Nephron progenitor cell (in vitro differentiated cells): ENCODE results near the gene KIF3C.
"Not testable (repeated sequence)": the region's sequence is repeated elsewhere in the genome, so short reads cannot be mapped to it uniquely, and the experiment has no call there.

ENCODE experiments used
- DNase-seq: peaks from one replicate; pipeline ENCODE4 v3.0.0; 2021
- H3K27ac Mint-ChIP-seq: 2 replicates; pipeline ENCODE4 v1.8.0; 2021; ENCODE audit warnings: mild to moderate bottlenecking, moderate library complexity, mixed read lengths
- H3K27me3 Mint-ChIP-seq: 2 replicates; pipeline ENCODE4 v1.8.0; 2021; ENCODE audit warnings: mild to moderate bottlenecking, low read depth, mixed read lengths; ENCODE audit not compliant: poor library complexity
- H3K36me3 Mint-ChIP-seq: 2 replicates; pipeline ENCODE4 v1.8.0; 2021; ENCODE audit warnings: low read depth, mixed read lengths
- H3K4me1 Mint-ChIP-seq: 2 replicates; pipeline ENCODE4 v1.8.0; 2021; ENCODE audit warnings: mixed read lengths
- H3K4me3 Mint-ChIP-seq: 2 replicates; pipeline ENCODE4 v1.8.0; 2021; ENCODE audit warnings: mild to moderate bottlenecking, moderate library complexity, mixed read lengths
- H3K9me3 Mint-ChIP-seq: 2 replicates; pipeline ENCODE4 v1.8.0; 2021; ENCODE audit warnings: mild to moderate bottlenecking, moderate library complexity, mixed read lengths
- TF ChIP-seq, protein P1 (sequence below): fragments of 200-600 bp; sonication (generic); IDR thresholded peaks from 2 replicates; pipeline ENCODE4 v1.5.0; 2021; ENCODE audit warnings: antibody characterized with exemption

The KIF3C gene

DNA sequence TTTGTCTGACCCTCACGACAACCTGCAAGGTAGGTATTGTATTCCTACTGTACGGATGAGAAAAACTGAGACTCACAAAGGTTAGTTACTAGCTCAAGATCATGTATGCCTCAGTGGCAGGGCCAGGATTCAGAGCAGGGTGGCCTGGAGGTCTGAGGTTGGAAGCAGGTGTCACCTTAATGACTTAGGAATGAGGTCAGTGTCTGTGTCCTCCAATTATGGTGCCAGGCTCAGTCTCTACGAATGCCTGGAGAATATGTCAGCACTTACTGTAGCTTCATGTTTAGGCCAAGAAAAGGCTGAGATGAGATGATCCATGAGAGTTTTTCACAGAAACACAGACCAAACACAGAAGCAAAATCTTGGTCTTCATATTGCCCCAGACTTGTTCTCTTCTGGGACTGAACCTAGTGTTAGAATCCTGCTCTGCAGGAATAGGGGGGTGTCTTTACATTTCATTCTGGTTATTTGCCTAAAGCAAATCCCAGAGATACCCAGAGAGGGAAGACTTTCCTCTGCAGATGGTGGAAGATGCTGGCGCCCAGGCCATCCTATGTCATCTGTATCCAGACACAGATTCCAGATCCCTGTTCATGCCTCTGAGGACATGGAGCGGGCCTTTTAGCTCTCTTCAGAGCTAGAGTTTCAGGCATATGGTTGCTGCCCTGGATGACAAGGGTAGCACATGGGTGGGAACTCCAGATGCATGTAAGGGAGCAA lies 35.3 kb upstream of the KIF3C start:
- TF ChIP-seq, protein P1, sequence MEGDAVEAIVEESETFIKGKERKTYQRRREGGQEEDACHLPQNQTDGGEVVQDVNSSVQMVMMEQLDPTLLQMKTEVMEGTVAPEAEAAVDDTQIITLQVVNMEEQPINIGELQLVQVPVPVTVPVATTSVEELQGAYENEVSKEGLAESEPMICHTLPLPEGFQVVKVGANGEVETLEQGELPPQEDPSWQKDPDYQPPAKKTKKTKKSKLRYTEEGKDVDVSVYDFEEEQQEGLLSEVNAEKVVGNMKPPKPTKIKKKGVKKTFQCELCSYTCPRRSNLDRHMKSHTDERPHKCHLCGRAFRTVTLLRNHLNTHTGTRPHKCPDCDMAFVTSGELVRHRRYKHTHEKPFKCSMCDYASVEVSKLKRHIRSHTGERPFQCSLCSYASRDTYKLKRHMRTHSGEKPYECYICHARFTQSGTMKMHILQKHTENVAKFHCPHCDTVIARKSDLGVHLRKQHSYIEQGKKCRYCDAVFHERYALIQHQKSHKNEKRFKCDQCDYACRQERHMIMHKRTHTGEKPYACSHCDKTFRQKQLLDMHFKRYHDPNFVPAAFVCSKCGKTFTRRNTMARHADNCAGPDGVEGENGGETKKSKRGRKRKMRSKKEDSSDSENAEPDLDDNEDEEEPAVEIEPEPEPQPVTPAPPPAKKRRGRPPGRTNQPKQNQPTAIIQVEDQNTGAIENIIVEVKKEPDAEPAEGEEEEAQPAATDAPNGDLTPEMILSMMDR, result no peak
- Mint-ChIP-seq H3K27ac (peak overlapping the region; percentile 53), H3K27me3 (peaks cover 5% of the 10 kb centered on the region), H3K4me1 (peaks cover 9% of the 10 kb centered on the region), H3K4me3 (no peak overlapping the region), H3K36me3 (no peaks in the 10 kb centered on the region), H3K9me3 (no peaks in the 10 kb centered on the region)
- DNase-seq, result no peak

DNA sequence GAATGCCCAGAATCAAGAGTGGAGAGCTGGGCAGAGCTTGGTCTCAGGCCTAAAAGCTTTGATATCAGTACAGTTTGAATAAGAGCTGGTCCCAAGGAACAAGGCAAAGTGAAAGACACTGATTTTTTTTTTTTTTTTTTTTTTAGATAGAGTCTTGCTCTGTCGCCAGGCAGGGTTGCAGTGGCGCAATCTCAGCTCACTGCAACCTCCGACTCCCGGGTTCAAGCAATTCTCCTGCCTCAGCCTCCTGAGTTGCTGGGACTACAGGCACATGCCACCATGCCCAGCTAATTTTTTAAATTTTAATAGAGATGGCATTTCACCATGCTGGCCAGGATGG lies 34.4 kb upstream of the KIF3C start:
- H3K27ac Mint-ChIP-seq, result peak overlapping the region; percentile 88
- DNase-seq, H3K4me3 Mint-ChIP-seq, H3K9me3 Mint-ChIP-seq, H3K27me3 Mint-ChIP-seq, H3K36me3 Mint-ChIP-seq: not testable (repeated sequence)
- peaks cover 19% of the 10 kb centered on the region for H3K4me1 Mint-ChIP-seq

DNA sequence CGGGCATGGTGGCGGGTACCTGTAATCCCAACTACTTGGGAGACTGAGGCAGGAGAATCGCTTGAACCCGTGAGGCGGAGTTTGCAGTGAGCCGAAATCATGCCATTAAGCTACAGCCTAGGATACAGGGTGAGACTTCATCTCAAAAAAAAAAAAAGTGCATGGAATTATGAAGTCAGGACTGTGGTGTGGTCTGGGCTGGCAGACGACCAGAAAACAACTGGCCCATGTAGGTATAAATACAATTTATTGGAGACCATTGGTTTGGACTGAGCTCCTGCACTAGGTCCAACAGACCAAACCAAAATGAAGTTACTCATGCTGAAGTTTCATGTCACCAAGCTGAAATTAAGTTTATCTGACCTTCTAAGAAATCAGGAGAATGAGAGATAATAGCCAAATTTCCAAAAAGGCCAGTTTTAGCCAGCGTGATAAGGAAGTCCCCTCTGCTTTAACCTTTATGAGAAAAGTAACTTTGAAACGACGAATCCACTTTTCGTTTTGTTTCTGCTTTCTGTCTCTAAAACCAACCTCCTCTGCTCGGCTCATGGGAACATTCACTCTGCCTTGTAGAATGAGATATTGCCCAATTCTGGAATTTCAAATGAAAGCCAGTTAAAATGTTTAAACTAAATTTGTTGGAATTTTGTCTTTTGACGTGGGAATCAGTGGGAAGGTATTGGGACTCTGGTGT lies 33.9 kb upstream of the KIF3C start:
- no peak for DNase-seq
- peak overlapping the region; percentile 88 for H3K27ac Mint-ChIP-seq
- no peak overlapping the region for H3K4me3 Mint-ChIP-seq
- H3K9me3 Mint-ChIP-seq, result no peaks in the 10 kb centered on the region
- TF ChIP-seq, protein P1, result no peak
- peaks cover 24% of the 10 kb centered on the region for H3K4me1 Mint-ChIP-seq
- peaks cover 8% of the 10 kb centered on the region for H3K27me3 Mint-ChIP-seq
- no peaks in the 10 kb centered on the region for H3K36me3 Mint-ChIP-seq

DNA sequence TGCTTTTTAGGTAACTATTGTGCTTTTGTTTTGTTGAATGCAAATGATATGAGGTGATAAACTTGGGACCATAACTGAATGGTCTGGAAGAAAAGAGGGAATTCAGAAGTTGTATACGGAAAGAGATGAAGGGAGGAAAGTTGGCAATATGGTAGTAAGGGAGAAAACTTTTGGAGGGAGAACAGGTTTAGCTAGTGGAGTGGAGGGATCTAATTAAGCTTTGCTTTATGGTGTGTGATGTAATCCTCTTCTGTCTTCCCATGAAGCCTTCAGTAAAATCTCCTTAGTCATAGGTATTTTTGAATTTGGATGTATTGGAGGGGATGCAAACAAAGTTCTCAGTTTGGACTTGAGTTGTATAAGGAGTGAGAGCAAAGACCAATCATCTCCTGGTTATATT lies 31.4 kb upstream of the KIF3C start:
- H3K4me1 Mint-ChIP-seq, result peaks cover 28% of the 10 kb centered on the region
- H3K9me3 Mint-ChIP-seq, result peaks cover 4% of the 10 kb centered on the region
- DNase-seq, result no peak
- H3K36me3 Mint-ChIP-seq, result no peaks in the 10 kb centered on the region
- TF ChIP-seq, protein P1, result no peak
- peaks cover 7% of the 10 kb centered on the region for H3K27me3 Mint-ChIP-seq
- H3K4me3 Mint-ChIP-seq, result no peak overlapping the region
- H3K27ac Mint-ChIP-seq, result no peak overlapping the region

DNA sequence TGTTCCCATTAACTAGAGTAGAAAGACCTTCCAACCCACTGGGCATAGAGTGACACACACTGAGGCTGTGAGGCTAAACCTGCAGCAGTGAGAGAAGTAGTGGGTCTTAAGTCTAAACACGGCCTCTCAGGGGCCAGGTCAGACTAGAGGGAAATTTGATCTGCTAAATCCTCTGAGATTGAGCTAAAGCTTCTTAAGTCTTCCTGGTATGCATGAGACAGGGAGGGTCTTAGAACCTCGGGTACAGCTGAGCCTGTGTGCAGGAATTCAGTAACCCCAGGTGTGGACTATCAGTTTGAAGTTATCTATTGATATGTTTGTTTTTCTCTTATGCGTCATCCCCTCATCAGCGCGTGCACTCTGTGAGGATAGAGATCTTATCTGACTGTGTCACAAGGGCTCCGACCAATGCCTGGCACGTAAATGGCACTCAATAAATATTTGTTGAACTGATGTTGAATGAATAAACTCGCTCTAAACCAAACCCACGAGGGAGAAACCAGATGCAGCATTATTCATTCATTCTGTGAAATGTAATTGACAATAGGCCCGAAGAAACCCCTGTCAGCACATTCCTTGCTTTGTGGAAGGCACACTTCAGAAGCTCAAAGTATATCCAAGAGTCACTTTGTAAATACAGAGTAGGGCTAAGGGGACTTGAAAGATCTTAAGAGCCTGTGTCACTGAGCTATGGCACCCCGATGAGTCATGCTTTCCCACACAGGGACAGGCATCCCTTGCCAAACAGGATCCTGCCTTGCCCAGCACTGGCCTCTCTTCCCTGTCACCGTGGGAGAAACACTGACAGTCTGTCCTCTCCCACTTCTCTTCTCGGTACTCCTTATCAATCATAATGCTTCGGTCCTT lies 29.9 kb upstream of the KIF3C start:
- TF ChIP-seq, protein P1, result no peak
- Mint-ChIP-seq H3K4me3 (no peak overlapping the region), H3K9me3 (peaks cover 4% of the 10 kb centered on the region), H3K27me3 (peaks cover 7% of the 10 kb centered on the region), H3K27ac (peak overlapping the region; percentile 78), H3K4me1 (peaks cover 23% of the 10 kb centered on the region), H3K36me3 (no peaks in the 10 kb centered on the region)
- DNase-seq, result no peak

DNA sequence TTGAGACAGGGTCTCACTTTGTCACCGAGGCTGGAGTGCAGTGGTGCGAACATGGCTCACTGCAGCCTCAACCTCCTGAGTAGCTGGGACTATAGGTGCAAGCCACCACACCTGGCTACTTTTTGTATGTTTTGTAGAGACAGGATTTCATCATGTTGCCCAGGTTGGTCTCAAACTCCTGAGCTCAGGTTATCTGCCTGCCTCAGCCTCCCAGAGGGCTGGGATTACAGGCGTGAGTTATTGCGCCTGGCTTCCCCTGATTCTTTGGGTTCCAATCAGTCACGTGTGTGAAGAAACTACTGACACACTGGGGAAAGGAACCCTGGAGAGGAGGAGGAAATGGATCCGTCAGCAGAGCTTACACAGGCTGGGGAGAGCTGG lies 29.3 kb upstream of the KIF3C start:
- peak; percentile 15 for DNase-seq
- peaks cover 7% of the 10 kb centered on the region for H3K27me3 Mint-ChIP-seq
- H3K27ac Mint-ChIP-seq, result peak overlapping the region; percentile 78
- H3K36me3 Mint-ChIP-seq, result no peaks in the 10 kb centered on the region
- TF ChIP-seq, protein P1, result no peak
- no peak overlapping the region for H3K4me3 Mint-ChIP-seq
- H3K9me3 Mint-ChIP-seq, result peaks cover 4% of the 10 kb centered on the region
- peaks cover 23% of the 10 kb centered on the region for H3K4me1 Mint-ChIP-seq
